GM21367 (cell line): ENCODE results near the gene EIF4EBP2.

Experiments
- ATAC-seq: cut with Tn5 transposase; IDR thresholded peaks from one replicate; pipeline ENCODE4 v1.9.1; 2021; ENCODE audit not compliant: unreplicated experiment

EIF4EBP2 gene

DNA sequence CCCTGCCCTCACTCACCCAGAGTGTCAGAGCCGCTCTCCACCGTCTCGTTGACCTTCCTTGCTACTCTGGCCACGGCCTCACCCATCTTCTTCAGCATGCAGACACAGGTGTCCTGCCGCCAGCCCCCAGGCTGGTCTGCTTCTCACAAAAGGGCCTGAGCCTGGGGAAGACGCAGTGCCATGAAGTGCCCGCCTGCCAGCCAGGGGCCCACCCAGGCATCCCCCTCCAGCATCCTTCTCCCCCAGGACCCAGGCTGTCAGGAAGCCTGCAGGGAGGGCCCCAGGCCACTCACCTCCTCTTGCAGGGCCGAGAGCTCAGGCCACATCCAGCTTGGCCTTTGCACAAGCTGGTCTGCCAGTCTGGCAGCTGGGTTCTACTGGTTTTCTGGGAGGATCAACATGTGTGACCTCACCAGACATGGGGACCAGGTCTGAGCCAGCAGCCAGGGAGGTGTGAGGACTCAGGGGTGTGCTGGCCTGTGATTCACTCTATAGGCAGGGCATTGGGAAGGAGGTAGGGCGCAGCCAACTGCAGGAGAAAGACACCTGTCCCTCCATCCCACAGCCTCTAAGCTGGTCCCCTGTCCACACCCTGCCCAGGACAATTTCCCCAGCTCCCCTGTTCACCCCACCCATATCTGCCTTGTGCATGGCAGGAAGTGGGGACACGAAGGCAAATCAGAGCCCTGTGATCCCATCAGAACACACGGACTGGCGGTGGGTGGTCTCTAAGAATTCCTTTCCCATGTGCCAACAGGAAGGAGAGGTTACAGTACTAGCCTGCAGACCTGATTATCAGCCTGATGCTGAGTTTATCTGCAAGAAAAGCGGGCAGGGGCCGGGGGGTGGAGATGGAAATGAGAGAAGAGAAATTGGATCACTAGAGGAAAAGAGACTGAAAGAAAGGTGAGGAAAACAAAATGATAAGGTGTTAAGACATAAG is 27.2 kb upstream of the EIF4EBP2 start:
- ATAC-seq = no peak

DNA sequence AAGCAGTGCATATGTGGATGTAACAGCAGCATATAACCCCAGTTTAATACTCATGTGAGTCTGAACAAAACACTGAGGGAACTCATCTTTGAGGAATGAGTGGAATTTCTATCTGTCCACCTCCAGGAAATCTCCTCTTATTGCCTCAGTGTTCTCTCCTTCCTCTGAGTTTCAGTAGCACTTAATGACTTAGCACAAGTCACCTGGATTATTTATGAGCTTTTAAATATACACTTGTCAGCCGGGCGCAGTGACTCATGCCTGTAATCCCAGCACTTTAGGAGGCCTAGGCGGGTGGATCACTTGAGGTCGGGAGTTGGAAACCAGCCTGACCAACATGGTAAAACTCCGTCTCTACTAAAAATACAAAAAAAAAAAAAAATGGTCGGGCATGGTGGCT is 25.8 kb upstream of the EIF4EBP2 start:
- ATAC-seq = no peak

DNA sequence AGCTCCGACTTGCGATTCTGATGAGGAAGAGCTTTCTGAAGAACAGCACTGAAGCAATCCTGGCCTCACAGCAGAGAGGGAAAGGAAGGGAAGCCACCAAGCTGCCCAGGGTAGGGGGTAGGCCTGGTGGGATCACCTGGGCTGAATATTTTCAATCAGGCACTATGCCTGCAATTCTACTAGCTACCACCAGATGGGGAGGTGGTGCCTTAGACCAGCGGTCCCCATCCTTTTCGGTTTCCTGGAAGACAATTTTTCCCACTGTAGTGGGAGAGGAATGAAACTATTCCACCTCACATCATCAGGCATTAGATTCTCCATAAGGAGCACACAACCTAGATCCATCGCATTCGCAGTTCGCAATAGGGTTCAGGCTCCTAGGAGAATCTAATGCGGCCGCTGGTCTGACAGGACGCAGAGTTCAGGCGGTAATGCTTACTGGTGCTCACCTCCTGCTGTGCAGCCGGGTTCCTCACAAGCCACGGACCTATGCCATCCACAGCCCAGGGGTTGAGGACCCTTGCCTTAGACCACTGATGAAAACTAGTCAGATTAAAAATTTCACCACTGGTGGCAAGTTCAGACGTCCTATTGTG is 24.3 kb upstream of the EIF4EBP2 start:
- ATAC-seq = no peak

DNA sequence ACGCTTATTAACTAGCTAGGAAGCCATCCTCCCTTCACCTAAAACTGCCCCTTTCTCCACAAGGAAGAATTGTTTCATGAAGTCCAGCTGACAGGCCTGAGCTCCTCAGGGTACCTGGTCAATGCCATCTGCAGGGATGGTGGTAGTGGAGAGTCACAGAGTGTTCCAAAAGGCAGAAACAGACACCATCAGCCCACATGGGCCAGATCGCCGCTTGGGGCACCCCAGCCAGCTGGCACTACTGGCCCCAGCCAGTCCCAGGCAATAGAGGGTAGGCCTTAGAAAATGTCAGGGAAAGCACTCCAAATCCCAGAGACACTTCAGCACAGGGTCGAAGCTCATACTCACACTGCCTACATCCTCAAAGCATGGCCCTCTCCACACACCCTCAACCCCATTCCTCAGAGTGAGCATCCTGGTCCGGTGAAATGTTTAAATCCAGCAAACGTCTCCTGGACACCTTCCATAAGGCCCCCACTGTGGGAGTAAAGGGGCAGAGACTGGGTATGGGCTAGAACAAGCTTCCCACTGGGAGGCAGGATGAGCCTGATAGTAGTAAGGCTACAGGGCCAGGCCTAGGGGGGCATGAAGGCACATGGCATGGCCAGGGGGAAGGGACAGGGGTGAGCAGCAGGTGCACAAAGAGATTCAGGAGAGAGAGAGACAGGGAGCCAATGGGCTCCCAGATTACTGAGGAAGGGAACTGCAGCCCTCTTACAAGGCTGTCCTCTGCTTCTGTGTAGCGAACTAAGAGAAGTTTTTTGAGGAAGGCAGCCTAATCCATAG is 23.4 kb upstream of the EIF4EBP2 start:
- ATAC-seq = no peak

DNA sequence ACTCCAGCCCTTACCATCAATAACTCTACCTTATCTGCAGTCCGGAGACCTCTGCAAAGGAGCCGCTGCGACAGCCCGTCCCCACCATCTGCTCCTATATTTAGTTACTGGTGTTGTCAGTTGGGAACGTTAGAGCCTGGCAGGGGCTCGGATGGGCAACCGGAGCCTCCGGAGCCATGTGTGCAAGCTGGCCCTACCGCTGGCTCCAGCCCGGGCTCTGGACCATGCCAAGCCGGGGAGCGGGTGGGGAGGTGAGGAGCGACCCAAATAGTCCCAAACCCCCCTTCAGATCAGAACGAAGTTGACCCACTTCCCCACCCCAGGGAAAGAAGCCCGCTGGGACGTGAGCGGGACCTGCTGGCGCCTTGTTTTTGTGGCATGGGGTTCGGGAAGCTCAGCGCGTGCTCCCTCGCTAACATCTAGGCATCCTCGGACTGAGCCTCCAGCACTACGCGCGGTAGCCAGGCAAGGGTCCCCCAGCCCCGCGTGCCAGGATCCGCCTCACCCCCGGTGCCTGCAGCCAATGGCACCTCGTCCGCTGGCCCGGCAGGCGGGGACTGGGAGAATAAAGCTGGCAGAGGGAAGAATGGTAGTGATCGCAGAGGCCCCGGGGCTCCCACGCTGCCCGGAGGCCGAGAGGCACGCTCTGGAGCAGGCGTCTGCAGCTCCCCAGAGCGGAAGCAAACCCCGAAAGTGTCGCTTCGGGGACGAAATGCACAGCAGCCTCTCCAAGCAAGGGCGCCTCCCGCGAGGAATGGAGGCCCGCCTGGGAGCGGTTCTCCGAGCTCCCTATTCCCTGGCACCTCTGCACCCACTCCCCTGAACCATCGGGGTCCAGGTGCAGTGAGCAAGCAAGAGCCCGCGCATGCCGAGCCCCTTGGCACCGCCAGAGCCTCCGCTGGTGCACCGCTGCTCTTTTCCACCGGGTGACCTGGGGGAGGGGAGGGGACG is 22.2 kb upstream of the EIF4EBP2 start:
- peak; percentile 40 for ATAC-seq

DNA sequence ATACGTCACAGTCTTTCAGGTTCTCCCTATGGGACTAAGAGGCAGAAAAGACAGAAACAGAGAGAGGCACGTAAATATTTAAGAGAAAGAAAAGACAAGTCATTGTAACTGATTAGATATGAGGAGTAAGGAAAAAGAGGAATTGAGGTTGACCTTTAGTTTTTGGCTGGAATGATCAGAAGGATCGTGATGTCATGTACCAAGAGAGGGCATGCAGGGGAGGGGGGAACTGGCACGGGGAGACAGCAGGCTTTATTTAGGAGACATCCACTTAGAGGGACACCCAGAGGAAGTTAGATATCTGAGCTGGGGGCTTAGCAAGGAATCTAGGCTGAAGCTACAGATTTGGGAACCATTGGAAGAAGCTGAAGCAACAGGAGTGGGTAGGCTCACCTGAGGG is 12.3 kb upstream of the EIF4EBP2 start:
- ATAC-seq = no peak

DNA sequence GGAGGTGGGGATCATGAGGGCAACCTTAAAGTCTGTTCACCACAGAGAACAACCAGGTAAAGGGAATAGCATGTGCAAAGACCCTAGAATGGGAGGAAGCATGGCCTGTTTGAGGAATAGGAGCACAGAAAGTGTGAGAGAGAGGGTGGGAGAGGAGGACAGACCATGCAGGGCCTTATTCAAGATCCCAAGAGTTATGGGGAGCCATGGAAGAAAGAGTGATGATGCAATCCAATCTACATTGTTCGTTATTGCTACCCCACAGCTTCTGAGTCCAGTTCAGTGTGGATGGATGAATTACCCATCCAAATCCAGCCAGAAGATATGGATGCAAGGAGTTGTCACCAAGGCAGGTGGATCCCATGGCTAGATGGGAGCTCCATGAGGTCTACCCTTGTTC is 7.8 kb upstream of the EIF4EBP2 start:
- no peak for ATAC-seq

DNA sequence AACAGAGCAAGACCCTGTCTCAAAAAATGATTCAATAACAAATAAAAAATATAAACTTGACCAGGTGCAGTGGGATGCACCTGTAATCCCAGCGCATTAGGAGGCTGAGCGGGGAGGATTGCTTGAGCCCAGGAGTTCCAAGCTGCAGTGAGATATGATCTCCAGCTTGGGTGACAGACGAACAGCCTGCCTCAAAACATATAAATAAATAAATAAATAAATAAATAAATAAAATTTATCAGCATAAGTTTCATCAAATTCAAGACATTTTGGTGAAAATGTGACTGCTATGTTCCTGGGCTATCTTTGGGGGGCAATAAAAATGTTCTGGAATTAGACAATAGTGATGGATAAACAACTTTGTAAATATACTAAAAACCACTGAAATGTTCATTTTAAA is 4.8 kb upstream of the EIF4EBP2 start:
- ATAC-seq = no peak

DNA sequence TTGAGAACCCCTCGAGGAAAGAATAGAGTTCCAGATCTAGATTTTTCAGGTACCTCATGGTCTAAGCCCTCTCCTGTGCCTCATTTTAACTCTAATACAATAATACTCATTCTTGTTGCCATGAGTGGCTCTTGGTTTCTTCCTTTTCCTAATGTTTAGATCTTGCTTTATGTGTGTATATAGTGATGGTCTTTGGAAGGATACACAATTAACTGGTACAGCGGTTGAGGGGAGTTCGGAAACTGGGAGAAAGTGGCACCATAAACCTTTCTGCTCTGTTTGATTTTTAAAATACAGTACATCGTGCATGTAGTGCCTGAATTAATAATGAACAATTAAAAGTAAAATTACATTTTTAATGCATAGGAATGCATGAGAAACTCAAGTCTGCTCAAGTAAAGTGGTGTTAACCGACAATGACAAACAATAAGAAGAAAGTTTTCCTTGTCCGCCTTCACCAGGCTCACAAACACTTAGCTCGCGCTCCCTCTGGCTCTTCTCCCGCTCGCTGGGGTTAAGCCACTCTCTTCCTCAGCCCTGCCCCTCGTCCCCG is 386 bp upstream of the EIF4EBP2 start:
- ATAC-seq = peak; percentile 5

DNA sequence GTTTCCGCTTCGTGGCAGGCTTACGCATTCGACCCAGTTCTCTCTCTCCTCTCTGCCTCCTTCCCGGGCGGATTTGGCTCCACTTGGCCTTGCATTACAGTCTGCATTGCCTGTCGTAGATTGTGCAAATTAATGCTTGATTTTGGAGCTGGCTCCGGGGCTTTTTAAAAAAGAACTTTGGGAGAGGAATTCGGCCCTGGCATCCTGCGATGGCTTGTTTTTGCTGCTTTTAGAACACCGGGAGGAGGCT is 767 bp downstream of the EIF4EBP2 start:
- no peak for ATAC-seq

DNA sequence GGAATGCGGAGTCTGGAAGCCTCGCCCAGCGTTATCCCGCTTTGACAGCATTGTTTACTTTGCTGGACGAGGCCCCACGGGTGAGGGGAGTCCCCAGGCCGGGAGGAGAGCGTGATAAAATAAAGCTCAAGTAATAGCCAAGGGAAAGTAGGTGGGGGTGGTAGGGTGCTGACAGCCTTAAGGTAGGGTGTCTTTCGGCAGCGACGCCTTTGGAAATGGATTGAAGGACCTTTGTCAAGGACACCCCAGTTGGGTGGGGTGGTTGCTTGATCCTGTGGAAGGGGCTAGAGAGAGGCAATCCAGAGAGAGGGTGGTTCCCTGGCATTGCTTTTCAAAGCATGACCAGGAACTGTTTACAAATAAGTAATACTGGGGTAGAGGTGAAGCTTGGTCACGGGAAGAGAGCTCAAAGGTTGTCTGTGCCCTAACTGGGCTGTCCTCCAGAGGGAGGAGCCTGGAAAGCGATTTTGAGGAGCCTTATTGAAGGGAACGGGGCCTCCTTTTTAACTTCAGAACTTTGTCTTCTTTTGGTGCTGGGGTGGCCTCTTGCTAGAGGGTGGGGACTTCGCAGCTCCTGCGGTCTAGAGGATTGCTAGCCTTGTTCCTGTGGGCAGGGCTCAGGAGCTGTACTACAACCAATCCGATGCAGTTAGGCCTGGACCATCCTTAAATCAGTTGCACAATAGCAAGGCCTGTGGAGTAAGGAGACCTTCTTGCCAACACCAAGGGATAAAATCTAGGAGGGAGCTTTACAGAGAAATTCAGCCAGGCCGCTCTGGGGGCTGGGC is 1.3 kb downstream of the EIF4EBP2 start:
- ATAC-seq = peak; percentile 39

DNA sequence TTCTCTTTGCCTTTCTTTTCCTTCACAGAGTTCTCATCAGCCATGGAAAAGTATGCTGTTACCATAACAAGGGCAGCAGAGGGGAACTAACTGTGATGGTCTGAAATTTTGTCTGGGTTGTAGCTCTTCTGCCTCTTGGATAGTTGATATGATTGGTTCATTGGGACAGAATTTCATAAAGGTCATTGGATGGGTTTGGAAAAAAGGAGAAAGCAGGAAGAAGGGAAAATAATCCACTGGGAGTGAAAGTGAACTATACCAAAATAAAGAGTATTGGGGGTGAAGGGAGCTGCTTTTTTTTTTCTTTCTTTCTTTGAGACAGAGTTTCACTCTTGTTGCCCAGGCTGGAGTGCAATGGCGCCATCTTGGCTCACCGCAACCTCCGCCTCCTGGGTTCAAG is 5.8 kb downstream of the EIF4EBP2 start:
- no peak for ATAC-seq

DNA sequence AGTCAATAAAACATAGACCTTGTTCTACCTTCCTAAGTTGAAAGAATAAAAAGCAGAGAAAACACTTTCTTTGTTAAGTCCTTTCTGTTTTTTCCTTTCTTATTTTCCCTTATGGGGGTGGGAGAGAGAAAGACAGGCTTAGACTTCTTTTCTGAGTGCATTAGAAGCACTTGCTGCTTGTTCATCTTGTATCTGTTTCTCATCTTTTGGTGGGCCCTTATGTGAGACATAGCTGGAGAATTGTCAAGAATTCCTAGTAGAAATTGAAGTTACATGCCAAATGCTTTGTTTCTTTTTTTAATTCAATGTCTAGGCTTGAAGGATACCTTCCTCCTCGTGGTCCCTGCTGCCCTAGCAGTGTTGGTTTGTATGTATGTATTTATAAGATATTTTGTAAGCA is 6.7 kb downstream of the EIF4EBP2 start:
- ATAC-seq = no peak

DNA sequence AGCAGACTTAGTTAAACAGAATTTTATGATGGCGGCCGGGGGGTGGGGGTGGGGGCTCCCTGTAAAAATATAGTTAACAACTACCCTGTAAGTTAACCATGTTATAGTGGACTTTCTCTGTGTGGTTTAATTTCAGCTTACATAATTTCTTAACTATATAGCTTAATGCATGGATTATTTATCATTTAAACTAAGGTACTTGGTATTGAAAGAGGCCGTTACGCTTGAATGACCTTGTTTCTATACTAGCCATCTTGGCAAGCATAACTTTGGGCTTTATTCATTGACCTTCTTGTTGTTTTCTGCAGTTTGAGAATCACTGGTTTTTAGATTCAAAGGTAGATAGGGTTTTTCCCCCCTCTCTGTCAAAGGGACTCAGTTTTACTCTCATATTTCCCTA is 8.4 kb downstream of the EIF4EBP2 start:
- no peak for ATAC-seq

DNA sequence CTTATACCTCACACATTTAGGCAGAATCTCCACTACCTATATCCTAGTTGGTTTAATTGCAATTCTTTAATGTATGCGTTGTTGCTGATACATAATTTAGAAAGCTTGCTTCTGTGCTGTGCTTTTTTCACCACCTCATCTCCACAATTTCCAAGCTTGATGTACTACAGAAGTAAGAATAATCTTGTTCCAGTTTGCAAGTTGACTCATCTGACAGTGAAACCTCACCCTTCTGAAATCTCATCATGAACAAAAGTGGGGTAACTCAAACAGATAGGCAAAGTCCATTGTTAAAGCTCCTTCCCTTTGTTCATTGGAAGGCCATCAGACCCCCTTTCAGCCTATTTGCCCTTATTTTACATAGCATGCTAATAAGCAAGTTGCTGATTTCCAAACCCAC is 13.6 kb downstream of the EIF4EBP2 start:
- ATAC-seq = no peak

DNA sequence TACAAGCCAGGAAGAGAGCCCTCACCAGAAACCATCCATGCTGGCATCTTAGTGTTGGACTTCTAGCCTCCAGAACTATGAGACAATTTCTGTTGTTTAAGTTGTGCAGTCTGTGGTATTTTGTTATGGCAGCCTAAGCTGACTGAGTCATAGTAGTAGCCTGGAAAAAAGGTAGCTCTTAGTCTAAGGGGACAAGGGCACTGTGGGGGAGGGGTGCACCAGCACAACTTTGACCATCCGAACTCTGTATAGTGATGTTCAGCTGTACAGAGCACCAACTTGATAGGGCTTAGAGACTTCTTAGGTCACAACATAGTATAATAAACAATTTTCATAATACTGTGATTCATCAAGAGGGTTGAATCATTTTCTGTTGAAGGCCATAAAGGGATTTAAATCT is 14.3 kb downstream of the EIF4EBP2 start:
- no peak for ATAC-seq

DNA sequence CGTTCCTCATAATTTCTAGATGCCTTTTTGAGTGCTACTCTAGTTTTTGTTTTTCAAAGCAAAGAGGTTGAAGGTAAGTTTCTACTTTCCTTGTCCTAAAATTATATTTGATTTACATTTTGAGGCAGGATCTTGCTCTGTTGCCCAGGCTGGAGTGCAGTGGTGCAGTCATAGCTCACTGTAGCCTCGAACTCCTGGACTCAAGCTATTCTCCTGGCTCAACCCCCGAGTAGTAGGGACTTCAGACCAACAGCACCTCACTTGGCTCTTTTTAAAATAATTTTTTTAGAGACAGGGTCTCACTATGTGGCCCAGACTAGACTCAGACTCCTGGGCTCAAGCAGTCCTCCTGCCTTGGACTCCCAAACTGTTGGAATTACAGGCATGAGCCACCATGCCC is 14.8 kb downstream of the EIF4EBP2 start:
- no peak for ATAC-seq

DNA sequence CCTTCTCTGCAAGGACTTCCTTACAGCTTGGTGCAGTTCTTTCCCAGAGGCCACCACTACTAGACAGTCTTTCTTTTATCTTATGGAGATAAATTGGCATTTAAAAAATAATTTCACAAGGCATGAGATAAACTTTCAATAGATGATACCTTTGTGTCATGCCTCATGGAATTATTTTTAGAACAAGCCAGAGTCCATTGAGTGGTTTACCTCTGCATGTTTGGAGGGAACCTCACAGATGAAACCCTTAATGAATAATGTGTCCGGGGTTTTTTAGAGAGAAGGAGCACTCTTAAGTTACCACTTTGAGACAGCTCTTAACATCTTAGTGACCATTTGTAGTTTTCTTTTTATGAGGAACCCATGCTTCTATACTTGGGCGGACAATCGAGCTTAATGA is 20.4 kb downstream of the EIF4EBP2 start:
- no peak for ATAC-seq

DNA sequence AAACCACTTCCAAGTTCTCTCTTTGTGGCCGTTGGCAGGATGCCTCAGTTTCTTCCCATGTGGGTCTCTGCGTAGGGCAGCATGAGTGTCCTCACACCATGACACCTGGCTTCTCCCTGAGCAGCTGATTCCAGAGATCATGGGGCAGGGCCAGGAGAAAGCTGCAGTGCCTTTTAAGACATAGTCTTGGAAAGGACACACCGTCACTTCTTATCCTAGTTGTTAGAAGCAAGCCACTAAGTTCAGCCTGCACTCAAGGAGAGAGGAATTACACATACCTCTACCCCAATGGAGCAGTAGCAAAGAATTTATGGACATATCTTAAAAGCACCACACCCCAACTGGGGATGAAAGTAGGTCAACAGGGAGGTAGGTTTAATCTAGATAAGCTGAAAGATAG is 21.2 kb downstream of the EIF4EBP2 start:
- no peak for ATAC-seq

DNA sequence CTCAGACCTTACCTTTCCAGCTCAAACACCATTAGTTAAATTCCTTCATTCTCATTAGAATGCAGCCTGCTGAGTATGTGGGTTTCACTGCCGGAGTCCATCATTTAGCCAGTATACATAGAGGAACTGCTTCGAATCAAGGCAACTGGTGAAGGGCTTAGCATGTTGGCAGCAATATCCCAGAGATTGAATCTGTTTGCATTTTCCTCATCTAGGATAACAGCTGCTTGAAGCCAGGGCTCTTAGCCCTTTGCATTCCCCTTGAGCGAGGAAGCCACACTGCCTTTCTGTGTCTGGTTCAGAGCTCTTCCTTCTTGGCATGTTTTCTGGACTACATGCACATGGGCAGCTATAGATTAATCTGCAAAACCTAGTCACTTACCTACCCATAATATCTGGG is 22.9 kb downstream of the EIF4EBP2 start:
- ATAC-seq = no peak
